Suprapubic skin (tissue), 4 donors: Measurements from ENCODE around the gene PTPRN2.

Experiments
- CTCF ChIP-seq, 2 donors: fragments of 200-600 bp in 1 of 2; fragments of 450-650 bp in 1 of 2; sonication (generic) in 1 of 2; IDR thresholded peaks; one replicate each; pipeline ENCODE4 v1.5.1; 2016 to 2019; ENCODE audit warnings: antibody characterized with exemption in 2 of 2, mild to moderate bottlenecking in 1 of 2, moderate library complexity in 1 of 2
- EP300 ChIP-seq: sonication (generic); formaldehyde crosslinking; IDR thresholded peaks from one replicate; pipeline ENCODE4 v1.6.1; 2017; ENCODE audit warnings: antibody characterized with exemption
- POLR2A ChIP-seq, 2 donors: fragments of 450-650 bp; IDR thresholded peaks; one replicate each; pipeline ENCODE4 v1.6.1; 2017; ENCODE audit warnings: antibody characterized with exemption in 2 of 2, mild to moderate bottlenecking in 2 of 2, moderate library complexity in 2 of 2
- POLR2AphosphoS5 ChIP-seq, 3 donors: sonication (generic); formaldehyde crosslinking; IDR thresholded peaks; one replicate each; pipeline ENCODE4 v1.6.1; 2017; ENCODE audit warnings: antibody characterized with exemption in 3 of 3

DNA sequence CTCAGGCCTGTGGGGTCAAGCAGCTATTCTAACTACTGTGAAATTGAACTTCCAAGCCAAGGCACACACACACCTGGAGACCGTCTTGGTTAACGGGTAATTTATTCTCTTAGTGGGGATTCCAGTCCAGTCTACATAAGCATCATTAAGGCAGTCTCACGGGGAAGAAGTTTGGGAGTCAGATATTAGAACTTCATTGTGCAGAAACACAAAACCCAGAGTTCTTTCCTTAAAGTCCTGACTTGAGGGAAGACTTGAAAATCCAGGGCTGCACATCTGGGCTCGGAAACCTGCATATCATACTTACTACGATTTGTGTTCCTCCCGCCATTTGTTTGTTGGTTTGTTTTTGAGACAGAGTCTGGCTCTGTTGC lies 112.0 kb downstream of the PTPRN2 start:
- TF ChIP-seq CTCF (IDR thresholded peaks at IDR 0.05), result no peak
- no peak for TF ChIP-seq POLR2AphosphoS5 (IDR thresholded peaks at IDR 0.05)
- no peak for TF ChIP-seq POLR2A (IDR thresholded peaks at IDR 0.05)
- no peak for TF ChIP-seq EP300
